Stimulated activated CD8-positive, alpha-beta memory T cell treated with anti-CD3 and anti-CD28 coated beads, Interleukin-7, amount 100 ng/mL, for 48 hours (primary cell): Measurements from ENCODE around the gene CERCAM.
"Not testable (repeated sequence)": the region's sequence is repeated elsewhere in the genome, so short reads cannot be mapped to it uniquely, and the experiment has no call there.

Experiments used
- DNase-seq, 2 donors: peaks; one replicate each; pipeline ENCODE4 v3.0.0-alpha.2; 2020; ENCODE audit warnings: low read depth in 1 of 2; ENCODE audit errors: extremely low read depth in 1 of 2

Gene CERCAM

GRCh38 chr9:128416432-128417019 lies 4.1 kb upstream of the CERCAM start:
- DNase-seq, result no peak

- DNase-seq, result no peak
These were observed 1.4 kb upstream of the CERCAM start for GRCh38 chr9:128419061-128419925.

GRCh38 chr9:128420060-128420650 lies 502 bp upstream of the CERCAM start:
- DNase-seq, result peak; percentile 43 to 49

- no peak for DNase-seq
These were observed 882 bp downstream of the CERCAM start for GRCh38 chr9:128421482-128421996.

GRCh38 chr9:128422022-128422782 lies 1.5 kb downstream of the CERCAM start:
- not testable (repeated sequence) for DNase-seq

- no peak for DNase-seq
These were observed 2.1 kb downstream of the CERCAM start for GRCh38 chr9:128422783-128423150.

- not testable (repeated sequence) for DNase-seq
These were observed 2.7 kb downstream of the CERCAM start for GRCh38 chr9:128423356-128423755.

- DNase-seq, result no peak
These were observed 3.7 kb downstream of the CERCAM start for GRCh38 chr9:128424268-128424780.

- no peak for DNase-seq
These were observed 8.2 kb downstream of the CERCAM start for GRCh38 chr9:128428644-128429512.

GRCh38 chr9:128429513-128430086 lies 8.9 kb downstream of the CERCAM start:
- no peak for DNase-seq

- DNase-seq, result no peak
These were observed 10.6 kb downstream of the CERCAM start for GRCh38 chr9:128431207-128431606.

GRCh38 chr9:128434340-128434739 lies 13.7 kb downstream of the CERCAM start:
- no peak for DNase-seq

GRCh38 chr9:128435611-128436010 lies 15.0 kb downstream of the CERCAM start:
- DNase-seq, result no peak

- DNase-seq, result peak; percentile 47 to 69
These were observed 17.9 kb downstream of the CERCAM start for GRCh38 chr9:128438343-128439109.

- no peak for DNase-seq
These were observed 18.6 kb downstream of the CERCAM start for GRCh38 chr9:128439273-128439672.

GRCh38 chr9:128442150-128442549 lies 21.5 kb downstream of the CERCAM start:
- DNase-seq, result no peak

- not testable (repeated sequence) for DNase-seq
These were observed 25.8 kb downstream of the CERCAM start for GRCh38 chr9:128446505-128446904.

GRCh38 chr9:128448746-128449145 lies 28.1 kb downstream of the CERCAM start:
- DNase-seq, result no peak

- no peak for DNase-seq
These were observed 34.3 kb downstream of the CERCAM start for GRCh38 chr9:128454991-128455390.
